Measurements from ENCODE around the gene XRCC6.

The XRCC6 gene

DNA sequence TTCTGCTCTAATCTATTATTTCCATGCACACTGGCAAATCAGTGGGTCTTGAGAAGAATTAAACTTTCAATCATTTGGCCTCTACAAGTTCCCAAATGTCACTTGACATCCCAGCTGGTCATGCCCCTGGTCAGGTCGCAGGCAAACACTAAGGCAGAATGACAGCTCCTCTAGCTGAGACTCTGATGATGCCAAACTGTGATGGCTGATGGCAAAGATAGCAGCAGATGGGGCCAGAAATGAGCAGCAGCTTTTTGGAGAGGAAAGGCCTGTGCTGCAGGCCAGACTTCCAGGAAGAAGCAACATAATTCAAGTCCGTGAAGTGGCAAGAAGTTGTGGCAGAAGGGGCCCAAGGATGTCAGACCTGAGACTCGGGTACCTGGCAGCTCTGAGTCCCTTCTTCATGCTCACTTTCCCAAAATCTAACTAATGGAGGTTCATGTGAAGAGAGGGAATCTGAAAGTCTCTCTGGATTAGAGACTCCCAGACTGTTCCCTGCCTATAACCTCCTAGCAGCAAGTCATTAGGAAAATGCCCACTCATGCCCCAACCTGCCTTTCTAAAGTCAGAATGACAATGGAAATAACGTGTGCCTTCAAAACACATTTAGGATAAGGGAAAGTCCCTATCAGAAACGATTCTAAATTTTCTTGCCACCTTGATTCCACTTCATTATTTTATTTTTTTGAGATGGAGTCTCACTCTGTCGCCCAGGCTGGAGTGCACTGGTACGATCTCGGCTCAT is 22.0 kb upstream of the XRCC6 start:
- TF ChIP-seq, protein P1, sequence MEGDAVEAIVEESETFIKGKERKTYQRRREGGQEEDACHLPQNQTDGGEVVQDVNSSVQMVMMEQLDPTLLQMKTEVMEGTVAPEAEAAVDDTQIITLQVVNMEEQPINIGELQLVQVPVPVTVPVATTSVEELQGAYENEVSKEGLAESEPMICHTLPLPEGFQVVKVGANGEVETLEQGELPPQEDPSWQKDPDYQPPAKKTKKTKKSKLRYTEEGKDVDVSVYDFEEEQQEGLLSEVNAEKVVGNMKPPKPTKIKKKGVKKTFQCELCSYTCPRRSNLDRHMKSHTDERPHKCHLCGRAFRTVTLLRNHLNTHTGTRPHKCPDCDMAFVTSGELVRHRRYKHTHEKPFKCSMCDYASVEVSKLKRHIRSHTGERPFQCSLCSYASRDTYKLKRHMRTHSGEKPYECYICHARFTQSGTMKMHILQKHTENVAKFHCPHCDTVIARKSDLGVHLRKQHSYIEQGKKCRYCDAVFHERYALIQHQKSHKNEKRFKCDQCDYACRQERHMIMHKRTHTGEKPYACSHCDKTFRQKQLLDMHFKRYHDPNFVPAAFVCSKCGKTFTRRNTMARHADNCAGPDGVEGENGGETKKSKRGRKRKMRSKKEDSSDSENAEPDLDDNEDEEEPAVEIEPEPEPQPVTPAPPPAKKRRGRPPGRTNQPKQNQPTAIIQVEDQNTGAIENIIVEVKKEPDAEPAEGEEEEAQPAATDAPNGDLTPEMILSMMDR (IDR thresholded peaks at IDR 0.05; ENCODE audit: insufficient read depth, low read depth, low read length, missing control alignments), result no peak

DNA sequence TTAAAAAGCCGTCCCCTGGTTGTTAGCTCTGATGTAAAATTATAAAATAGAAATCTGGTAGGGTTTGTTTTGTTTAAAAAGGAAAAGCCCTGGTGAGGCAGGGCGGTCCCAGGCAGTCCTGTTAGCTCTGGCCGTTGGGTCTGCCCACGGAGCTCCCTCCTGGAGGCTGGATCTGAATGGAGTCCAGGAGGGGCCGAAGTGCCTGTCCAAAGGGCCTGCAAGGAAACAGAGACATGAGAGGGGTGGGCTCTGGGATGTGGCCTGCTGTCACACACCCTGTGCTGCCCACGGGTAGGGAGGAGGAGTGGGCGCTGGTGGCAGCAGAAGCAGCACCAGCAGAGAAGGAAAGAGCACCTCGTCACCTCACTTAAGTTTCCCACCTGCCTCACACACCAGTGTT is 20.1 kb upstream of the XRCC6 start:
- TF ChIP-seq, protein P1 (IDR thresholded peaks at IDR 0.05; ENCODE audit: insufficient read depth, low read depth, low read length, missing control alignments), result no peak
- no peak for DNase-seq (ENCODE audit: low read depth)
- no peak overlapping the region for H3K4me3 ChIP-seq (ENCODE audit: low read depth, low read length)

More for the DNA sequence above, 22.0 kb upstream of the XRCC6 start:
- DNase-seq (ENCODE audit: low read depth), result no peak
- H3K4me3 ChIP-seq (ENCODE audit: low read depth, low read length), result no peak overlapping the region

DNA sequence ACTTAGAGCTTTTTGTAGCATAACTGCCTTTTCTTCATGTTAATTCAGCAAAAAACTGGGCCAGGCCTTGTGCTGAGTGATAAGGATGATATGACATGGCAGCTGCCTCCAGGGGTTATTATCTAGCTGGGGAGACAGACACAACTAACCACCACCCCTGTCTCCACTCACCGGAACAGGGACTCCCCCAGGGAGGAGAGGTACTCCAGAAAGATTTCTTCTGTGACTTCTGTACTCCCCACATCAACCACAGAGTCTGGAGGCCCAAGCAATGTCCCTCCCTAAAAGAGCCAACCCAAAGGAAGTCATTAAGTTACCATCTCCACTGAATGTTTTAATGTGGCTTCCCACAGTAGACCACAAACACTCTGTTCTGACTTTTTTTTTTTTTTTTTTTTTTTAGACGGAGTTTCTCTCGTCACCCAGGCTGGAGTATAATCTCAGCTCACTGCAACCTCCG is 17.2 kb upstream of the XRCC6 start:
- TF ChIP-seq, protein P1 (IDR thresholded peaks at IDR 0.05; ENCODE audit: insufficient read depth, low read depth, low read length, missing control alignments), result no peak
- no peak overlapping the region for H3K4me3 ChIP-seq (ENCODE audit: low read depth, low read length)
- peak; percentile 91 for DNase-seq (ENCODE audit: low read depth)

DNA sequence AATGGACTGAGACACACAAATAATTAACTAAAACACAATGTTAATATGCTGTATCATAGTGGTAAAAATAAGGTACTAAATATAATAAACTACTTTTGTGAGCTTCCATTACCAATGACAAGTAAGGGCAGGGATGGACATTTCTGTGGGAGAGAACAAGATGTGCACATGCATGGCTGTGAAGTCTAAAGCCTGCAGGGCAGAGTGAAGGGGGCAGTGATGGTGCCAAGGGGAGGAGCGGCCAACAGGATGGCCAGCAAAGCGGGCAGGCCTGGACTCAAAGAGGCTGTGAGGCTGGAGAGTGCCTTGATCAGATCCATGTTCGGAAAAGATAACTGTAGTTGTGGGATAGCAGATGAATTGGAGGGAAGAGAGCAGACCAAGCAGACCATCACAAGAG is 12.7 kb upstream of the XRCC6 start:
- no peak for DNase-seq (ENCODE audit: low read depth)
- H3K4me3 ChIP-seq (ENCODE audit: low read depth, low read length), result no peak overlapping the region
- TF ChIP-seq, protein P1 (IDR thresholded peaks at IDR 0.05; ENCODE audit: insufficient read depth, low read depth, low read length, missing control alignments), result no peak

DNA sequence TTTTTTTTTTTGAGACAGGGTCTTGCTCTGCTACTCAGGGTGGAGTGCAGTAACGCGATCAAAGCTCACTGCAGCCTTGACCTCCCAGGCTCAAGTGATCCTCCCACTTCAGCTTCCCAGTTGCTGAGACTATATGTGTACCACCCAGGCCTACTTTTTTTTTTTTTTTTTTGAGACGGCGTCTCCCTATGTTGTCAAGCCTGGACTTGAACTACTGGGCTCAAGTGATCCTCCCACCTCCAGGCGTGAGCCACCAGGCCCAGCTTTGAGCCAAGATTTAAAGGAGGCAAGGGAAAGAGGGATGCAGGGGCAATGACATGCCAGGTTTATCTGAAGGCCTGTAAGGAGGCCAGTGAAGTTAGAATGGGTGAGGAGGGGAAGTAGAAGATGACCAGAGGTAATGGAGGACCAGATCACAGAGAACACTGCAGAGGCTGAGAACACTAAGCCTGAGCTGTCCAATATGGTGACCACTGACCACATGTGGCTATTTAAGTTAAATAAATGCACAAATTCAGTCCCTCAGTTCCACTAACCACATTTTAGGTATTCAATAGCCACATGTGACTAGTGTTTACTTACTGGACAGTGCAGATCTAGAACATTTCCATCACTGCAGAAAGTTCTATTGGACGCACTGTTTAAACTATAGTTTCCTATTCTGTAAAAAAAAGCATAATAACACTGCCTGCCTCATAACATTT is 8.3 kb upstream of the XRCC6 start:
- TF ChIP-seq, protein P1 (IDR thresholded peaks at IDR 0.05; ENCODE audit: insufficient read depth, low read depth, low read length, missing control alignments), result no peak
- H3K4me3 ChIP-seq (ENCODE audit: low read depth, low read length), result no peak overlapping the region
- no peak for DNase-seq (ENCODE audit: low read depth)

DNA sequence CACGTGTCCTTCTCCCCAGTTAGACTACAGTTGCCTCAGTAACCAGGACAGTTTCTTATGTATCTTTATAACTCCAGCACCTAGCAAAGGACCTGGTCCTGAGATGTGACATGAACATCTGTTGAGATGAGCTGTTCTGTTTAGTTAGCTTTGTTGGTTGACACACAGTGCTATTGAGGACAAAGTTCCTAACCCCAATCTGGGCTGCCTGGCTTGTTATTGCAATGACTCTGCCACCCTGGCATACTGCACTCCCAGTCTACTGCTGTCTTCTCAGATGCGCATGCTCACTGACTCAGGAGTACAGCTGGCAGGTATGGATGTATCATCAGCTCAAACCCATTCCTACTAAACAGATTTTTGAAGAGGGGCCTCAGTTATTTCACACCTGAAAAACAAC is 7.6 kb upstream of the XRCC6 start:
- TF ChIP-seq, protein P1 (IDR thresholded peaks at IDR 0.05; ENCODE audit: insufficient read depth, low read depth, low read length, missing control alignments), result no peak
- DNase-seq (ENCODE audit: low read depth), result no peak
- H3K4me3 ChIP-seq (ENCODE audit: low read depth, low read length), result no peak overlapping the region

Measured in GM12865 (cell line).